ENCODE data around the gene ZCCHC14.
A peak's percentile ranks its signal among the peaks of the same experiment; 100 is the strongest.

The ZCCHC14 gene

GRCh38 chr16:87492721-87493607 lies at the start of gene ZCCHC14:
TSS of gene ZCCHC14 (minus strand) at chr16:87493024. CDS start at chr16:87492238, 786 bp downstream.
- DNase-seq (ENCODE audit: low read depth in 2 of 2): peak; percentile 98 to 99

- DNase-seq (ENCODE audit: low read depth in 2 of 2): no peak
Measured at GRCh38 chr16:87541872-87542234, 49.0 kb upstream of the ZCCHC14 start.

- DNase-seq (ENCODE audit: low read depth in 2 of 2): no peak
Measured at GRCh38 chr16:87541147-87541871, 48.5 kb upstream of the ZCCHC14 start.

DNA sequence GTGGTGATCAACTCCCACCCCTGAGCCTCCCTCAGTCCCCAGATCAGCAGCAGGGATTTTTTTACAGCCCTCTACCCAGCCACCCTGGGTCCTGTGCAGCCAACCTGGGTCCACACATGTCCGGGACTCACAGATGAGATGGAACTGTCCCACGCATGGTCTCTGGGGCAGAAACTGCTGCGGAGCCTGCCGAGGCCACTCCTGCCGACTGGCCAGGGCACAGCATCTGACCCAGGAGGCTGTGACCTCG lies 48.0 kb upstream of the ZCCHC14 start:
- DNase-seq (ENCODE audit: low read depth in 2 of 2): no peak

DNA sequence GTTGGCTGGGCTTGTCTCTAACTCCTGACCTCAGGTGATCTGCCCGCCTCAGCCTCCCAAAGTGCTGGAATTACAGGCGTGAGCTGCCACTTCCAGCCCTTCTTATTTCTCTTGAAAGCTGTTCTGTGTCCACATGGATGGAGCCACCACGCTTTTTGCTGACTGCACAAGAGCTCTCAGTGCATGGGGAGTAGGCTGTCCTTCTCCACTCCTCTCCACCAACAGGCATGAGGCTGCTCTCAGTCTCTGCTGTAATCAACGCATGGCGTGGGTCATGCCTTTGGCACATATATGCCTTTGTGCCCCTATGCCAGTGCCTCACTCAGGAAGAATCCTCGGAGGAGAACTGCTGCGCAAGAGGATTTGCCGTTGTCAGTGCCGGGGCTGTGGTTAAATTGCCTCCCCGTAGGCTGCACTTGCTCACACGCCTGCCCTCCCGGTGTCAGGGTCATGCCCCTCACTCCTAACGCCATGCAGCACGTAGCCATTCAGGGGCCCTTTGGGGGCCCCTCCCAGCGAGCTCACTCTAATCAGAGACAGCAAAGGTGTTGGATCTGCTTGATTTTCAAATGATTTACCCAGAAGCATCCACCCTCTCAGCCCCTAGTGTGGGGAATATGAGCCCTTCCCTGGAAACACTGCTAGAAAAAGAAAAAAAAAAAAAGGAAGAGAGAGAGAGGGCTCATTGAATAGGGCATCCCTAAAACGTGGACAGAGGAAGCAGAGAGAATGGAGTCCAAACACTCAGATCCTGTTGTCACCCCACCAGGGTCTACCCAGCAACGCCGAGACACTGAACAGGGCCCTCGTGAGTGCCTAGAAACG lies 47.5 kb upstream of the ZCCHC14 start:
- DNase-seq (ENCODE audit: low read depth in 2 of 2): no peak

GRCh38 chr16:87539113-87539512 lies 46.3 kb upstream of the ZCCHC14 start:
- DNase-seq (ENCODE audit: low read depth in 2 of 2): no peak

DNA sequence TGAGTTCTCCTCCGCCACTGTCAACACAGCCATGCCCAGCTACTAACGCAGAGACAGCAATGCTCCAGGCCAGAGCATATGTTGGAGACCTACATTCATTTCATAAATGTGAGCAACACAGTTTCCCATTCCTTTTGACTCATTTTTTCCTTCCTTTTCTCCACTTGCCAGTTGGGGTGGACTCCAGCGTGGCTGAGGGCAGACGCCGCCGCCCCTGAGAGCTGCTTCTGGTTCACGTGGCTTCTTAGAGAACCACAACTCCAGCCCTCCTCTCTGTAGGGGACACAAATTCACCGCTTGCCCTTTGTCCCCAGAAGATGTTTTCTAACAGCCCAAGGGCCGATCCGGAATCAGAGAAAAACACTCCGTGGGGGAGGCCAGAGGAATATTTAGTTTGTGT lies 45.8 kb upstream of the ZCCHC14 start:
- no peak for DNase-seq (ENCODE audit: low read depth in 2 of 2)

DNA sequence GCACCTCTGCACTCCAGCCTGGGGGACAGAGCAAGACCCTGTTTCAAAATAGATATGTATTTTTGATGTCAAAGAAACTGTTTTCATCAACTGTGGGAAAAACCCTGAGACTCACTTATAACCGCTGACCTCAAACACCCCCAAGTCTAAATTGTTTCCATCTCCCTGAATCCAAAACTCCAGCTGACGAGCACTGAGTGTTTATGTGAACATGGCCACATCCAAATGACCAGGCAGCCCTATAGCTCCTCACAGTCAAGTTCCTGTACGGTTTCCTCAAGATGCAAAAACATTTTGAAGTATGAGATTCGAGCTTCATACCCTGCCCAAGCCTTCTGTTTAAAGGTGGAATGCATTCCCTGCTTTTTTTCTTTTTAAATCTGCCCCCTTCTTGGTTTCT lies 45.3 kb upstream of the ZCCHC14 start:
- DNase-seq (ENCODE audit: low read depth in 2 of 2): no peak

DNA sequence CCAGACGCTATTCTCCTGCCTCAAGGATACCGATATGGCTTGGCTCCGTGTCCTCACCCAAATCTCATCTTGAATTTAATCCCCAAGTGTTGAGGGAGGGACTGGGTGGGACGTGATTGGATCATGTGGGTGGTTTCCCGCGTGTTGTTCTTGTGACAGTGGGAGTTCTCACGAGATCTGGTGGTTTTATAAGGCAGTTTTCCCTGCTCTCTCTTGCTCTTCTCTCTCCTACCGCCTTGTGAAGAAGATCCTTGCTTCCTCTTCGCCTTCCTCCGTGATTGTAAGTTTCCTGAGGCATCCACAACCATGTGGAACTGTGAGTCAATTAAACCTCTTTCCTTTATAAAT lies 43.9 kb upstream of the ZCCHC14 start:
- no peak for DNase-seq (ENCODE audit: low read depth in 2 of 2)

- DNase-seq (ENCODE audit: low read depth in 2 of 2): no peak
Measured at GRCh38 chr16:87535855-87536794, 43.3 kb upstream of the ZCCHC14 start.

- DNase-seq (ENCODE audit: low read depth in 2 of 2): no peak
Measured at GRCh38 chr16:87535457-87535854, 42.6 kb upstream of the ZCCHC14 start.

- DNase-seq (ENCODE audit: low read depth in 2 of 2): no peak
Measured at GRCh38 chr16:87534751-87535150, 41.9 kb upstream of the ZCCHC14 start.

- DNase-seq (ENCODE audit: low read depth in 2 of 2): no peak
Measured at GRCh38 chr16:87534030-87534653, 41.3 kb upstream of the ZCCHC14 start.

DNA sequence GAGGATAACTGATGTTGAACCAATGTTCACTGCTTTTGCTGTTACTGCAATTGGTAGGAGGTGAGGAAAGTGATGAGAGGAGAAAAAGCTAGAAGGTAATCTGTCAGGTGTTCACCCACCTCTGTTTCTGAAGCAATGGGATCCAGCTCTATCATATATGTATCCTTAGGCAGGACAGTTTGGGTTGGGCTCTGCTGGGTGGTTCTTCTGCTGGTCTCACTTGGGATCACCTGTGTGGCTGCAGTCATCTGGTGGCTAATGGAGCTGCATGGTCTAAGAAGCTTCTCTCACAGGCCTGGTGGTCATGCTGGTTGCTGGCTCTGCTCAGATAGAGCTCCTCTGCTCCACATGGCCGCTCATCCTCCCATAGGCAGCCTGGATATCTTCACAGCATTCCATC lies 40.2 kb upstream of the ZCCHC14 start:
- DNase-seq (ENCODE audit: low read depth in 2 of 2): no peak

DNA sequence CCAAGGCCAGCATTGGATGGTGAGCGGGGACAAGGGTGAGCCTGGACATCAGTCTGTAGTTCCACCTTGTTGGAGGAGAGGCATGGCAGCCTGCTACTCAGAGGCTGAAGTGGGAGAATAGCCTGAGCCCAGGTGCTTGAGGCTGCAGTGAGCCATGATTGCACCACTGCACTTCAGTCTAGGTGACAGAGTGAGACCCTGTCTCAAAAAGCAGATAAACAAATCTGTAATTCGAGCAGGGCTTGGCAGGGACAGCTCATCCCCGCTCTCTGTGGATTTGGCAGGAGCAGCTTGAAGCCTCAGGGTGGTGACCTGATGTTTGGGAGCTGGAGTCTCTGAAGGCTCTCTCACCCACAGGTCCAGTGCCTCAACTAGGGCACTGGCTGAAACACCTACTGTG lies 38.6 kb upstream of the ZCCHC14 start:
- DNase-seq (ENCODE audit: low read depth in 2 of 2): no peak

DNA sequence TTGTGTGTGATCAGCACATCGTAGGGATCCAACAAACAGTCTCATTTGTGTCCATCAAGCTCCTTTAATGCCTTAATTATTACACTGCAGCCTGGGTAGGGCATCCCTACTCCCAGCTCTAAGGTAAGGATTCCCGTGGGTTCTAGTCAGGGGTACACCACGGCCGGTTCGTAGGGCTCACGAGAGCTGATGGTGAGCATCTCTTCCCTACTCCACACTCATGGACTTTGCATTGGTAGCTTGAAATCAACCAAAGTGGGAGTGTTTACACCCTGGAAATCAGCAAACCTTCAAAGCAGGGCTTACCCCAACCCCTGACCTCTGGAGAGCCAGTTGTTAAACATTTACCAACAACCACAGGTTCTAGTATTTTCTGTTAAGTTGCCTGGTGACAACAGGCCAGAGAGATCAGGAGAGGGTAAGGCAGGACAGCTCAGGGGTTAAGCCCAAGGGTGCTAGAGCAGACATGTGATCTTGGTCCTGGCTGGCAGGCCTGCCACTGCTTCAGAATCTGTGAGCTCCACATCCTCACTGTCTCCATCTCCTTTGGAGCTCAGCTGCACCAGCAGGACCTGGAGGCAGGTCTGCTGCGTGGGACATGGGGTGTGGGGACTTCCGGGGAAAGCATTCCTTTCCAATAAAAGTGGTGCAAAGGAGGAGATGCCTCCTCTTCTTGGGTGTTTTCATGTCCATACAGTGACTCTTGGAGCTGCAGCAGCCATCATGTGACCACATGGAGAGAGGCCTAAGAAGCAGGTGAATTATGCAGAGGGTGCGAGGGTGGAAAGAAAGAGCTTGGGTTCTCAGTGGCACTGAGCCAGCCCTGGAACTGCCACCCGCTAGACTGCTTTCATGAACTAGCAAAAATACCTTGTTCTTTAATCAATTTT lies 36.1 kb upstream of the ZCCHC14 start:
- no peak for DNase-seq (ENCODE audit: low read depth in 2 of 2)

DNA sequence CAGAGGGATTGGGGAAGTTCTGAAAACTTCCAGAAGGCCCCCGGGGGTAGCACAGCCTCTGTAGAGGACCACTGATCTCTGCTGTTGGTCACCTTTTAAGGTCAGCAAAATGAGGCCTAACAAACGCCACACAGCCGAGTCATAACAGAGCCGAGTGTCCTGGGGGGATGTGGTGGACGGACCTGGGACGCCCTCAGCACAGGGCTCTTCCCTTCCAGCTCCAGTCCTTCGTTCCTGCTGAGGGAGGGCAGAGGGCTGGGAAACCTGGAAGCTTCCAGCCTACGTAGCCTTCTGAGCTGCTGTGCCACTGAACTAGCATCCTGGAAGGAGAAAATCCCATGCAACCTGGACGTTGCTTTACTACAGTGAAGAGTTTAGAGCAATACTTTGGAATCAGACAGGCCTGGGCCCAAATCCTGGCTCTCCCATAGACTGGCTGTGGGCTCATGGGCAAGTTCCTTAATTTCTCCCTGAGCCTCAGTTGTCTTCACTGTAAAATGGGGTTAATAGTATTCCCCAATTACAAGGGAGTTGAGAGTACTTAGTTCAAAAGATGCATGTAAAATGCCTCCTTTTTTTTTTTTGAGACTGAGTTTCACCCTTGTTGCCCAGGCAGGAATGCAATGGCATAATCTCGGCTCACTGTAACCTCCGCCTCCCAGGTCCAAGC lies 34.4 kb upstream of the ZCCHC14 start:
- no peak for DNase-seq (ENCODE audit: low read depth in 2 of 2)

DNA sequence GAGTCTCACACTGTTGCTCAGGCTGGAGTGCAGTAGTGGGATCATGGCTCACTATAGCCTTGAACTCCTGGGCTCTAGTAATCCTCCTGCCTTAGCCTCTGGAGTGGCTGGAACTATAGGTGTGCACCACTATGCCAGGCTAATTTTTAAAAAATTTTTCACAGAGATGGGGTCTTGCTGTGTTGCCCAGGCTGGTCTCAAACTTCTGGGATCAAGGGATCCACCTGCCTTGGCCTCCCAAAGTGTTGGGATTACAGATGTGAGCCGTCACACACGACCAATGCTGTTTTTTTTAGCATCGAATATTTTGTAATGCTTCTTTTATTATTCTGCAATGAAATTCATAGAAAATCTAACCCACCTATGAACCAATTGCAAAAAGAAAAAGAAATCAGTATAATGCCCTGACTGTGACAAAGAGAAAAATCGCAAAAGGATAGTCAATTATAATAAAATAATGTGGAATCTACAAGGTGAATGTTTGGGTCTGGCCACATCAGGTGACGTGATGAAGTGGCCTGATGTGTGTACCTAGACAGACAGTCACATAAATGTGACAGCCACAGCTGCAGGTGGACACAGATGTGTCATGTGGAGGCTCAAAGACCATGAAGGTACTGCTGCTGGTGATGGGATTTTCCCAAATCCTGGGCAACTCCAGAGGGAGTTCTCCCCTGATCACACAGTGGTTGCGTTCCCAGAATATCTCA lies 33.6 kb upstream of the ZCCHC14 start:
- DNase-seq (ENCODE audit: low read depth in 2 of 2): no peak

GRCh38 chr16:87525352-87525751 lies 32.5 kb upstream of the ZCCHC14 start:
- no peak for DNase-seq (ENCODE audit: low read depth in 2 of 2)

All from stimulated activated CD4-positive, alpha-beta T cell treated with anti-CD3 and anti-CD28 coated beads, Interleukin-4, amount 100 ng/mL, for 48 hours (primary cell).